SK-N-MC (cell line): ENCODE measurements around the gene TMEM37.

Source experiments
- EZH2 ChIP-seq: fragments of 200-600 bp; sonication (generic); IDR thresholded peaks from one replicate; pipeline ENCODE4 v1.6.1; 2017; ENCODE audit warnings: antibody characterized with exemption
- FOXP2 ChIP-seq: optimal IDR thresholded peaks from 2 replicates; pipeline ENCODE3; 2011; ENCODE audit warnings: mild to moderate bottlenecking, moderate library complexity; ENCODE audit not compliant: insufficient read depth; ENCODE audit errors: extremely low read length, control extremely low read depth
- POLR2AphosphoS5 ChIP-seq: IDR thresholded peaks from 2 replicates; pipeline ENCODE4 v1.6.1; 2012; ENCODE audit warnings: mild to moderate bottlenecking, low read depth, low read length, borderline replicate concordance

DNA sequence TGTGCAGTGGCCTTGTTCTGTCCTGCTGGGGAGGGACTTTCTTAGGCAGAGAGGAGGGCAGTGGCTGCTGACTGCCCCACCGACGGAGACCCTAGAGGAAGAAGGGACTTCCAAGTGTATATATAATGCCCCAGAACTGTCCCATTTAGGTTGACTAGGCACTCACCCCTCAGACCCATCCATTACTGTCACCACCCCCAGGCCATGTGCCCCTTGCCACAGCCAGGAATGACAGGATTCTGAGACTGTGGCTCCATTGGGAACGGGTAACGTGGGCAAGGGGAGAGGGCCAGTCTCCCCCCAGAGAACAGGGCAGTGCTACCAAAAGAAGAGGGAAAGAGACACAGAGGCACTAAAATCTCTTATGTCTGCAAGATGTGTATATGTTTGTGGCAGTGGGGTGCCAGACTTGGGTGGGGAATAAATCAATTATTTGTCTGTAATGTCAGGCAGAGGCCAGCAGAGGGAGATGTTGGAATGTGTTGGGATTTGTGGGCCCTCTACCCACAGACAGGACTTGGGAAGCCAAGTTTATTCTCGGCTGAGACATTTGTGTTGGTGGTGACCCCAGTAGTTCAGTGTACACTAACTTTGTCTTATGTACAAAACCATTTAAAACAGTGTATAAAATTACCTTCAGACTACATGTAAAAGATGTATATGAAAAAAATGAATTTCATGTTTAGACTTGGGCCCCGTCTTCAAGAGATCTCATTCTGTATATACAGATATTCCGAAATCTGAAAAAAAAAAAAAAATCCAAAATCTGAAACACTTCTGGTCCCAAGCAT is 24.0 kb upstream of the TMEM37 start:
- TF ChIP-seq EZH2 (no peak), POLR2AphosphoS5 (no peak), FOXP2 (no peak)
